CD4-positive, alpha-beta T cell (primary cell): ENCODE data around the gene CCSAP. TPM values are rescaled to one million over a fixed set of nuclear protein-coding genes. Genes with fewer than 3 reads are reported as not detected.

Experiments used
- ATAC-seq: fragments of 200-7000 bp; cut with Tn5 transposase; one replicate; pipeline ENCODE4 v1.10.0; 2022; ENCODE audit warnings: mild to moderate bottlenecking; ENCODE audit not compliant: poor library complexity
- CTCF ChIA-PET: fragments of 350-600 bp; sonication (Branson Sonifier 250); formaldehyde crosslinking; loops from one replicate; lab custom pipeline; 2021; ENCODE audit warnings: antibody characterized with exemption, inconsistent platforms; lab: Charles Lee
- POLR2A ChIA-PET: fragments of 350-600 bp; sonication (Branson Sonifier 250); formaldehyde crosslinking; loops from one replicate; lab custom pipeline; 2021; ENCODE audit warnings: antibody characterized with exemption, inconsistent platforms; lab: Charles Lee
- DNase-seq, 14 experiments: peaks; one replicate each; pipeline ENCODE4 v3.0.0-alpha.2; 2013 to 2020; ENCODE audit warnings: mixed read lengths in 2 of 14
- H3K27ac ChIP-seq, 2 donors: one replicate each; pipeline versions ENCODE4 v1.5.1 to v1.7.0; 2013; ENCODE audit warnings: low read length in 2 of 2, low read depth in 1 of 2, mild to moderate bottlenecking in 1 of 2
- H3K27me3 ChIP-seq, 2 experiments: 1 replicate in 1 of 2; 2 replicates in 1 of 2; pipeline versions ENCODE4 v1.6.1 to v1.7.0; 2013; ENCODE audit warnings: low read length in 2 of 2, control low read depth in 1 of 2, mild to moderate bottlenecking in 1 of 2, moderate library complexity in 1 of 2; ENCODE audit not compliant: insufficient read depth in 2 of 2, control insufficient read depth in 1 of 2
- H3K36me3 ChIP-seq: one replicate; pipeline ENCODE4 v1.6.1; 2013; ENCODE audit warnings: low read length, control low read depth; ENCODE audit not compliant: insufficient read depth
- H3K4me1 ChIP-seq: one replicate; pipeline ENCODE4 v1.6.1; 2013; ENCODE audit warnings: low read length, control low read depth; ENCODE audit not compliant: insufficient read depth
- H3K4me3 ChIP-seq: one replicate; pipeline ENCODE4 v1.5.1; 2013; ENCODE audit warnings: mild to moderate bottlenecking, low read length, moderate library complexity
- H3K9me3 ChIP-seq, 2 experiments: 1 replicate in 1 of 2; 2 replicates in 1 of 2; pipeline versions ENCODE4 v1.6.1 to v1.7.0; 2013; ENCODE audit warnings: low read length in 2 of 2, mild to moderate bottlenecking in 2 of 2, control low read depth in 1 of 2, moderate library complexity in 1 of 2; ENCODE audit not compliant: control insufficient read depth in 1 of 2, insufficient read depth in 1 of 2
- H3K27ac Mint-ChIP-seq: one replicate; pipeline ENCODE4 v1.8.0; 2020; ENCODE audit warnings: mixed read lengths
- H3K27me3 Mint-ChIP-seq: one replicate; pipeline ENCODE4 v1.8.0; 2021; ENCODE audit warnings: mixed read lengths
- H3K36me3 Mint-ChIP-seq: one replicate; pipeline ENCODE4 v1.8.0; 2021; ENCODE audit warnings: low read depth, mixed read lengths
- H3K4me1 Mint-ChIP-seq: one replicate; pipeline ENCODE4 v1.8.0; 2021; ENCODE audit warnings: low read depth, mixed read lengths
- H3K4me3 Mint-ChIP-seq: one replicate; pipeline ENCODE4 v1.8.0; 2020; ENCODE audit warnings: mild to moderate bottlenecking, mixed read lengths
- H3K9me3 Mint-ChIP-seq: one replicate; pipeline ENCODE4 v1.8.0; 2020; ENCODE audit warnings: mixed read lengths
- intact Hi-C, 2 experiments: fragments of 100-400 bp; cut with DNase I in 1 of 2; cut with micrococcal nuclease in 1 of 2; formaldehyde crosslinking; loops; one replicate each; pipeline versions ENCODE4 v1.15.1 to v1.9.0; 2023 to 2025; cut with DNase I, micrococcal nuclease
- total RNA-seq, 174 experiments: library from RNA in 2 of 174; stranded (reverse) in 2 of 174; gene quantifications; one replicate each; pipeline ENCODE4 v1.2.3 and lab custom pipeline; 2021 to 2026
- TF ChIP-seq, protein P1 (sequence below): fragments of 200-600 bp; IDR thresholded peaks from one replicate; pipeline ENCODE4 v1.8.0; 2022; ENCODE audit warnings: antibody characterized with exemption, mild to moderate bottlenecking

The CCSAP gene
- total RNA-seq, 2 experiments from 2014 or later: 14.3 to 15.2 TPM

DNA sequence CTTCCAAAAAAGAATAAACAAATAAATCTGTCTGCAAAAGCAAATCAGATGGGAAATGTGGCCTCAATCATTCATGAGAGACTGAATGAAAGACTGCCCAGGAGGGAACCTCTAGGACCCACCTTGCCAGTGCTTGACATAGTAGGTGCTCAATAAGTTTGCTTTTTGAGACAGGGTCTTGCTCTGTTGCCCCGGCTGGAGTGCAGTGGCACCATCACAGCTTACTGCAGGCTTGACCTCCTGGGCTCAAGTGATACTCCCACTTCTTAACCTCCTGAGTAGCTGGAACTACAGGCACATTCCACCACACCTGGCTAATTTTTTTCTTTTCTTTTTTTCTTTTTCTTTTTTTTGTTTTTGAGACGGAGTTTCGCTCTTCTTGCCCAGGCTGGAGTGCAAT, 40.3 kb upstream of the CCSAP start:
- intact Hi-C loops: no loop called here
- Histone ChIP-seq H3K9me3 (no peaks in the 10 kb centered on the region), H3K4me1 (no peaks in the 10 kb centered on the region), H3K4me3 (no peak overlapping the region), H3K27ac (no peak overlapping the region), H3K27me3 (no peaks in the 10 kb centered on the region), H3K36me3 (no peaks in the 10 kb centered on the region)
- Mint-ChIP-seq H3K27ac (no peak overlapping the region), H3K4me3 (no peak overlapping the region), H3K36me3 (no peaks in the 10 kb centered on the region), H3K9me3 (no peaks in the 10 kb centered on the region), H3K27me3 (peaks cover 5% of the 10 kb centered on the region), H3K4me1 (no peaks in the 10 kb centered on the region)
- ChIA-PET CTCF (no interaction called here), POLR2A (no interaction called here)
- TF ChIP-seq, protein P1, sequence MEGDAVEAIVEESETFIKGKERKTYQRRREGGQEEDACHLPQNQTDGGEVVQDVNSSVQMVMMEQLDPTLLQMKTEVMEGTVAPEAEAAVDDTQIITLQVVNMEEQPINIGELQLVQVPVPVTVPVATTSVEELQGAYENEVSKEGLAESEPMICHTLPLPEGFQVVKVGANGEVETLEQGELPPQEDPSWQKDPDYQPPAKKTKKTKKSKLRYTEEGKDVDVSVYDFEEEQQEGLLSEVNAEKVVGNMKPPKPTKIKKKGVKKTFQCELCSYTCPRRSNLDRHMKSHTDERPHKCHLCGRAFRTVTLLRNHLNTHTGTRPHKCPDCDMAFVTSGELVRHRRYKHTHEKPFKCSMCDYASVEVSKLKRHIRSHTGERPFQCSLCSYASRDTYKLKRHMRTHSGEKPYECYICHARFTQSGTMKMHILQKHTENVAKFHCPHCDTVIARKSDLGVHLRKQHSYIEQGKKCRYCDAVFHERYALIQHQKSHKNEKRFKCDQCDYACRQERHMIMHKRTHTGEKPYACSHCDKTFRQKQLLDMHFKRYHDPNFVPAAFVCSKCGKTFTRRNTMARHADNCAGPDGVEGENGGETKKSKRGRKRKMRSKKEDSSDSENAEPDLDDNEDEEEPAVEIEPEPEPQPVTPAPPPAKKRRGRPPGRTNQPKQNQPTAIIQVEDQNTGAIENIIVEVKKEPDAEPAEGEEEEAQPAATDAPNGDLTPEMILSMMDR: no peak
- no peak for ATAC-seq
- DNase-seq: no peak

DNA sequence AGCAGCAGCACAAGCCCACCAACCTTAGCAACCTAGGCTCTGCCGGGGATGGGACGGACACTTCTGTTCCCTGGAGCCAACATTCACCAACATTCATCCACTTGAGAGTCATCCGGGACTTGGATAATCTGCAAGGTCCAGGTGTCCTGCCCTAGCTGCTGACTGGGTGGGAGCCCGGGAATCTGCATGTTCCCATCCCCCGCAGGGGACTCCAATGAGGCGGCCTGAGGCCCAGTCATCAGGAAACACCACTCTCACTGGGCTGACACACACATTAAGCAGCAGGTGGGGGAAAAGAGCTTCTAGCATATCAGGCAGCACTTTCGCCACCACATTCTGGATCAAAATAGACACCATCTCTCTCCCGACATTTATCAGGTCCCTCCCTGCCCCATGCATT, 38.4 kb upstream of the CCSAP start:
- DNase-seq (no peak), ATAC-seq (no peak)
- H3K36me3 Mint-ChIP-seq: no peaks in the 10 kb centered on the region
- H3K9me3 ChIP-seq: peaks cover 0 to 4% of the 10 kb centered on the region in 2 experiments
- no peaks in the 10 kb centered on the region for H3K27me3 ChIP-seq
- ChIA-PET CTCF (no interaction called here), POLR2A (no interaction called here)
- H3K4me3 ChIP-seq: no peak overlapping the region
- TF ChIP-seq, protein P1: no peak
- no peak overlapping the region for H3K27ac Mint-ChIP-seq
- H3K4me3 Mint-ChIP-seq: no peak overlapping the region
- intact Hi-C loops: no loop called here
- no peaks in the 10 kb centered on the region for H3K4me1 Mint-ChIP-seq
- H3K27me3 Mint-ChIP-seq: peaks cover 5% of the 10 kb centered on the region
- no peaks in the 10 kb centered on the region for H3K4me1 ChIP-seq
- no peaks in the 10 kb centered on the region for H3K9me3 Mint-ChIP-seq
- no peaks in the 10 kb centered on the region for H3K36me3 ChIP-seq
- H3K27ac ChIP-seq: no peak overlapping the region

DNA sequence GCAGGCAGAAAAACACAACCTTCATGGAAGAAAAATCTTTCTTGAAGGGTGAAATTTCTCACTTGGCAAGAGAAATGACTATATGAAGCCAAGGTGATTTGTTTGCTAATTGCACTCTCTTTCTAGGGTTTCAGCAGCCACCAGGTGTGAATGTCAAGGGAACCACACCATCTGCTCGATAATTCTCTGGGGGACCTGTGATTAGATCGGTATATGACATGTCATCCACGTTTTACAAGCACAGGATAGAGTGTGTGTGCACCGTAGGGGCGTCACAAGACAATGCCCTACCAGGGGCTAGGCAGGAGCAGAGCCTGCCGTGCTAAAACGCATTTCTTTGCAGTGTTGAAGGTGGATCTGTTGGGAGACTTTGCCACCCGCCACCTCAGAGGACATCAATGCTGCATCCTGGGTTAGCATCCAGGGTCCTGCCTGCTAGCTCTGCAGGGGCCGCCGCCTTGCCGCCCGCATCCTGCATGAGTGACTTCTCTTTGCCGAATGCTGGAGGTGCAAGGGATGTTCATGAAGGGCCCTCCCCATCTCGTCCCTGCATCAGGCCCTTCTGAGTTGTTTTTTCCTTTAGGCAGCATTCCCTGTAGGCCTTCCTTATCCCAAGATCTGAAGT, 37.8 kb upstream of the CCSAP start:
- no peaks in the 10 kb centered on the region for H3K27me3 ChIP-seq
- H3K27ac ChIP-seq: no peak overlapping the region
- H3K4me3 Mint-ChIP-seq: no peak overlapping the region
- H3K4me1 ChIP-seq: no peaks in the 10 kb centered on the region
- no peak for DNase-seq
- CTCF ChIA-PET: no interaction called here
- TF ChIP-seq, protein P1: no peak
- intact Hi-C loops: no loop called here
- H3K9me3 ChIP-seq: peaks cover 0 to 4% of the 10 kb centered on the region in 2 experiments
- ATAC-seq: no peak
- POLR2A ChIA-PET: no interaction called here
- H3K9me3 Mint-ChIP-seq: no peaks in the 10 kb centered on the region
- H3K4me1 Mint-ChIP-seq: no peaks in the 10 kb centered on the region
- H3K36me3 Mint-ChIP-seq: no peaks in the 10 kb centered on the region
- H3K27ac Mint-ChIP-seq: no peak overlapping the region
- peaks cover 5% of the 10 kb centered on the region for H3K27me3 Mint-ChIP-seq
- H3K36me3 ChIP-seq: no peaks in the 10 kb centered on the region
- H3K4me3 ChIP-seq: no peak overlapping the region
